Smooth muscle cell (in vitro differentiated cells): ENCODE data around the gene FOXL3. TPM values are rescaled to one million over a fixed set of nuclear protein-coding genes. Genes with fewer than 3 reads are reported as not detected.

Experiments used
- DNase-seq: peaks from one replicate; lab custom pipeline; 2025; ENCODE audit not compliant: unreplicated experiment; lab: John Stamatoyannopoulos, UW
- H2AFZ ChIP-seq: fragments of 200-600 bp; sonication (generic); 2 replicates; pipeline ENCODE4 v1.6.0; 2016; ENCODE audit warnings: antibody characterized with exemption, low read depth, mild to moderate bottlenecking
- H3F3A ChIP-seq: fragments of 200-600 bp; sonication (generic); 2 replicates; pipeline ENCODE4 v1.6.0; 2017; ENCODE audit warnings: antibody characterized with exemption, low read depth
- H3K27ac ChIP-seq: fragments of 200-600 bp; sonication (generic); 2 replicates; pipeline ENCODE4 v1.5.1; 2016; ENCODE audit warnings: low read depth, mild to moderate bottlenecking
- H3K27me3 ChIP-seq: fragments of 200-600 bp; sonication (generic); 2 replicates; pipeline ENCODE4 v1.6.1; 2016; ENCODE audit warnings: low read depth, mild to moderate bottlenecking
- H3K36me3 ChIP-seq: fragments of 200-600 bp; sonication (generic); 2 replicates; pipeline ENCODE4 v1.5.1; 2016; ENCODE audit warnings: low read depth
- H3K4me1 ChIP-seq: fragments of 200-600 bp; sonication (generic); 2 replicates; pipeline ENCODE4 v1.5.1; 2016; ENCODE audit warnings: low read depth
- H3K4me2 ChIP-seq: fragments of 200-600 bp; sonication (generic); 2 replicates; pipeline ENCODE4 v1.6.0; 2016; ENCODE audit warnings: mild to moderate bottlenecking
- H3K4me3 ChIP-seq: fragments of 200-600 bp; sonication (generic); 2 replicates; pipeline ENCODE4 v1.5.1; 2016; ENCODE audit warnings: mild to moderate bottlenecking
- H3K79me2 ChIP-seq: fragments of 200-600 bp; sonication (generic); 2 replicates; pipeline ENCODE4 v1.6.0; 2016; ENCODE audit warnings: low read depth, mild to moderate bottlenecking
- H3K9ac ChIP-seq: fragments of 200-600 bp; sonication (generic); 2 replicates; pipeline ENCODE4 v1.6.0; 2016; ENCODE audit warnings: low read depth
- H3K9me3 ChIP-seq: fragments of 200-600 bp; sonication (generic); replicated peaks from 2 replicates; pipeline ENCODE4 v1.5.1; 2016; ENCODE audit warnings: low read depth
- H4K20me1 ChIP-seq: fragments of 200-600 bp; sonication (generic); 2 replicates; pipeline ENCODE4 v1.6.0; 2016; ENCODE audit warnings: low read depth
- whole genome bisulfite sequencing: methylation state at CpG from one replicate; pipeline ENCODE4 v1.1.7; 2016; ENCODE audit warnings: low lambda C conversion rate; 5-methylcytosine and 5-hydroxymethylcytosine counted together
- polyA plus RNA-seq: library from polyadenylated mRNA; unstranded; fragments of >200 nt; fragmentation: Nextera tagmentation; extraction: Ambion mirVana; gene quantifications from 2 replicates; pipeline ENCODE4 v1.2.1, GENCODE V29; 2016
- total RNA-seq: library from RNA; depleted of rRNA; stranded (reverse); fragments of >200 nt; gene quantifications from 2 replicates; pipeline ENCODE4 v1.2.3, GENCODE V29; 2014
- TF ChIP-seq, protein P1 (sequence below): fragments of 200-600 bp; sonication (generic); IDR thresholded peaks from 2 replicates; pipeline ENCODE4 v1.5.1; 2017; ENCODE audit warnings: borderline replicate concordance, mild to moderate bottlenecking, antibody characterized with exemption; ENCODE audit not compliant: insufficient read depth, poor library complexity, severe bottlenecking

Gene FOXL3
- total and polyA plus RNA-seq, 2 experiments from 2014 or later: not detected

DNA sequence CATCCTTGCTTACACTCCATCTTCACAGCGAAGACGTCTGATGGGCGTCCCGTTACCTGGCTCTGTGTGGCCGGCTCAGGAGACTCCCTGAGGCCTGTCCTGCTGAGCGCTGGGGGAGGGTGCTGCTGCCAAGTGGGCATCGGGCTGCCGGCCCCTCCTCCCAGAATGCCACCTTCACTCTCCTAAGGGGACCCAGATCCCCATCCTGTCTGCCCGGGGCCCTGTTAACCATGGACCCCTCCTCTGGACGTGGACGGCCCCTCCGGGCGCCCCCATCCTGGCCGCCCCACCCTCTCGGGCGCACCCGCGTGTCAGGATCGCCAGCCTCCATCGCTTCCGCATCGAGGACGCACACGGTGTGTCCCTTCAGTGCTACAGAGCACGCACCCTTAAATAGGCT is 7.3 kb upstream of the FOXL3 start:
- Histone ChIP-seq H3K27ac (no peak overlapping the region), H4K20me1 (no peaks in the 10 kb centered on the region), H3K4me2 (no peak overlapping the region), H3F3A (no peaks in the 10 kb centered on the region), H3K36me3 (no peaks in the 10 kb centered on the region), H3K4me1 (no peaks in the 10 kb centered on the region), H3K79me2 (no peaks in the 10 kb centered on the region), H2AFZ (no peak overlapping the region), H3K27me3 (no peaks in the 10 kb centered on the region), H3K4me3 (no peak overlapping the region), H3K9ac (no peak overlapping the region), H3K9me3 (no peaks in the 10 kb centered on the region)
- 96% methylated on average over 19 of the region's 25 CpGs for WGBS
- no peak for DNase-seq
- TF ChIP-seq, protein P1, sequence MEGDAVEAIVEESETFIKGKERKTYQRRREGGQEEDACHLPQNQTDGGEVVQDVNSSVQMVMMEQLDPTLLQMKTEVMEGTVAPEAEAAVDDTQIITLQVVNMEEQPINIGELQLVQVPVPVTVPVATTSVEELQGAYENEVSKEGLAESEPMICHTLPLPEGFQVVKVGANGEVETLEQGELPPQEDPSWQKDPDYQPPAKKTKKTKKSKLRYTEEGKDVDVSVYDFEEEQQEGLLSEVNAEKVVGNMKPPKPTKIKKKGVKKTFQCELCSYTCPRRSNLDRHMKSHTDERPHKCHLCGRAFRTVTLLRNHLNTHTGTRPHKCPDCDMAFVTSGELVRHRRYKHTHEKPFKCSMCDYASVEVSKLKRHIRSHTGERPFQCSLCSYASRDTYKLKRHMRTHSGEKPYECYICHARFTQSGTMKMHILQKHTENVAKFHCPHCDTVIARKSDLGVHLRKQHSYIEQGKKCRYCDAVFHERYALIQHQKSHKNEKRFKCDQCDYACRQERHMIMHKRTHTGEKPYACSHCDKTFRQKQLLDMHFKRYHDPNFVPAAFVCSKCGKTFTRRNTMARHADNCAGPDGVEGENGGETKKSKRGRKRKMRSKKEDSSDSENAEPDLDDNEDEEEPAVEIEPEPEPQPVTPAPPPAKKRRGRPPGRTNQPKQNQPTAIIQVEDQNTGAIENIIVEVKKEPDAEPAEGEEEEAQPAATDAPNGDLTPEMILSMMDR: no peak

DNA sequence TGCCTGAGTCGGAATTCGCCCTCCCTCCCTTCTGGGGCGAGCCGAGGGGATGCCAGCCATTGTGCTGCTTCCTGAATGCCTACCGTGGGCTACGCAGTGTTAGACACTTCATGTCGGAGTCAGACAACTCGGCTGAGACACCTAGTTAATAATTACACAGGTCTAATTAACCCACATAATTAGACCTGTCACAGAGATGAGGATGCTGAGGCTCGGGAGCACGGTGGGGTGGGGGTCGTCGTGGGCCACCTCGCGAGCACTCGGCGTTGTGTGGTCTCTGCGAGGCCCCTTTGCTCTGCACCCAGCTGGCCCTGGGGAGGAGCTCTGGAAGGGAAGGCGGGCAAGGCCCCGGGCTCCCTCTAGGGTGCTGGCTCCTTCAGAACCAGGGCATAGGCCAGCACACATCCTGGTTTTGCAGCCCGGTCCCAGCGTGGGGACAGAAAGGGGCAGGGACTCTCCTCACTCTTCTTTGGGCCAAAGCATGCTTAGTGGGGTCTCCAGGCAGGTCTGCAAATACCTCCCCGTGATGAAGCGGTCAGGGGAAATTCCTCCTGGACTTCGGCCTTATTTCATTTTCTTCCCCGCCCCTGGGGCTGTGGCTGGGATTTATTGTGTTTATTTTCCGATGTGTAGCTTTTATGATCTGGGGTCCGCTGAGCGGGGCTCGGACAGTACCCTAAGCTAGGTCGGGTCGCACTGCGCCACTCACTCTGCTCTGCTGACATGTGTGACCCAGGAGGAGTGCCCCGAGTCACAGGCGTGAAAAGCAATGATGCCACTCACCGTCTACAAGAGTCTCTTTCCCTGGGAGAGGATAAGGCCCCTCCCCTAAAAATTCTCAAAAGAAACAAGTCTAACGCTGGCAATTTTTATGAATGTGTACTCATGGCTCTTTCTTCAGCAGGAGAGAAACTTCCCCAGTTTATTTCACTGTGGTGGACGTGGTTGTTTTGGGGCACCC is 4.9 kb upstream of the FOXL3 start:
- no peak for DNase-seq
- no peaks in the 10 kb centered on the region for H3K9me3 ChIP-seq
- H3K27me3 ChIP-seq: no peaks in the 10 kb centered on the region
- 92% methylated on average over 37 of the region's 37 CpGs for WGBS
- TF ChIP-seq, protein P1: no peak
- H3F3A ChIP-seq: no peaks in the 10 kb centered on the region
- no peaks in the 10 kb centered on the region for H3K4me1 ChIP-seq
- H3K36me3 ChIP-seq: no peaks in the 10 kb centered on the region
- H3K4me2 ChIP-seq: no peak overlapping the region
- H4K20me1 ChIP-seq: no peaks in the 10 kb centered on the region
- H3K79me2 ChIP-seq: no peaks in the 10 kb centered on the region
- H3K27ac ChIP-seq: no peak overlapping the region
- no peak overlapping the region for H3K4me3 ChIP-seq
- H2AFZ ChIP-seq: no peak overlapping the region
- H3K9ac ChIP-seq: no peak overlapping the region

DNA sequence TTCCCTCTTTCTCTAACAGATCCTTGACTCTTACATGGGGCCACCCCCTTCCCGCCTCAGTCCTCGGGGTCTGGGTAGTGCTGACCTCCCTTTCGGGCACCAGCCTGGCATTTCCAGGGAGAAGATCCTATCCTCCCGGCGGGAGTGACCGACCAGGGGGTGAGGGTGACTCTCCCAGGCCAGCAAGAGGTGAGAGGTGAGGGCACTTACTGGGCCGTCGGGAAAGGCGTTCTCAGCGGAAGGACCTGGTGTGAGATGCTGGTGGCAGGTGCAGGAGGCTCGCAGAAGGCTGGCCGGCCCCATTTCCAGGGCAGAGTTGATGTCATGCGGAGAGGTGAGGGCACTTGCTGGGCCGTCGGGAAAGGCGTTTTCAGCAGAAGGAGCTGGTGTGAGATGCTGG is 4.2 kb upstream of the FOXL3 start:
- Histone ChIP-seq H3K4me2 (no peak overlapping the region), H3K27me3 (no peaks in the 10 kb centered on the region), H3K4me1 (no peaks in the 10 kb centered on the region), H3F3A (no peaks in the 10 kb centered on the region), H3K9me3 (no peaks in the 10 kb centered on the region), H3K36me3 (no peaks in the 10 kb centered on the region), H3K9ac (no peak overlapping the region), H3K4me3 (no peak overlapping the region), H2AFZ (no peak overlapping the region), H3K79me2 (no peaks in the 10 kb centered on the region), H4K20me1 (no peaks in the 10 kb centered on the region), H3K27ac (no peak overlapping the region)
- WGBS: 84% methylated on average over 16 of the region's 16 CpGs
- TF ChIP-seq, protein P1: no peak
- no peak for DNase-seq

DNA sequence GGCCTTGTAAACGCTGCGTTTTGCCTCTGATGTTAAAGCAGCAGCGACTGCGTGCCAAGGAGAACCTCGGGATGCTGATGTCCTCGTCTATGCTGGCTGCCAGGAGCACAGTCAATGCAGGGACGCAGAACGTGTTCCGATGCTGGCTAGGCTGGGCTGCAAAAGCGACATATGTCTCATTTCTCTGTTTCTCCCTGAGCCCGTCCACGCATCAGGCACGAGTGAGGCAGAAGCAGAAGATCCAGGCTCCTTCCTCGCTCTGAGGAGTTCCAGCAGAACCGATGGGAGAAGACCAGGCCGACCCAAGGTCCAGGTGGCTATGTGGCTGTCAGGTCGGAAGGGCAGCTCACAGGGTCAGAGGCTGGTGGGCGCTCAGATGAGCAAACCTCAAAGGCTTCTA is 3.7 kb upstream of the FOXL3 start:
- Histone ChIP-seq H3K4me2 (no peak overlapping the region), H3K9ac (no peak overlapping the region), H2AFZ (no peak overlapping the region), H3K4me3 (no peak overlapping the region), H3K36me3 (no peaks in the 10 kb centered on the region), H3K79me2 (no peaks in the 10 kb centered on the region), H3K27ac (no peak overlapping the region), H3K27me3 (no peaks in the 10 kb centered on the region), H3K4me1 (no peaks in the 10 kb centered on the region), H4K20me1 (no peaks in the 10 kb centered on the region), H3K9me3 (no peaks in the 10 kb centered on the region), H3F3A (no peaks in the 10 kb centered on the region)
- TF ChIP-seq, protein P1: no peak
- WGBS: 95% methylated on average over 18 of the region's 18 CpGs
- DNase-seq: no peak
